Activated CD8-positive, alpha-beta T cell treated with anti-CD3 and anti-CD28 coated beads for 36 hours (primary cell): Measurements from ENCODE around the gene UBQLN4. TPM values are rescaled to one million over a fixed set of nuclear protein-coding genes. Genes with fewer than 3 reads are reported as not detected.
A peak's percentile ranks its signal among the peaks of the same experiment; 100 is the strongest.

Source experiments
- ATAC-seq: fragments of 200-7000 bp; cut with Tn5 transposase; one replicate; pipeline ENCODE4 v1.10.0; 2021; ENCODE audit warnings: mild to moderate bottlenecking, moderate library complexity
- CTCF ChIA-PET: fragments of 350-600 bp; sonication (Branson Sonifier 250); formaldehyde crosslinking; loops from one replicate; lab custom pipeline; 2021; ENCODE audit warnings: antibody characterized with exemption; lab: Charles Lee
- POLR2A ChIA-PET: fragments of 350-600 bp; sonication (Branson Sonifier 250); formaldehyde crosslinking; loops from one replicate; lab custom pipeline; 2021; ENCODE audit warnings: antibody characterized with exemption; lab: Charles Lee
- DNase-seq: peaks from one replicate; pipeline ENCODE4 v3.0.0-alpha.2; 2020
- H3K27ac Mint-ChIP-seq: one replicate; pipeline ENCODE4 v1.8.0; 2021; ENCODE audit warnings: mild to moderate bottlenecking, mixed read lengths
- H3K27me3 Mint-ChIP-seq: one replicate; pipeline ENCODE4 v1.8.0; 2021; ENCODE audit warnings: mixed read lengths
- H3K36me3 Mint-ChIP-seq: one replicate; pipeline ENCODE4 v1.8.0; 2021; ENCODE audit warnings: low read depth, mixed read lengths
- H3K4me1 Mint-ChIP-seq: one replicate; pipeline ENCODE4 v1.8.0; 2021; ENCODE audit warnings: low read depth, mixed read lengths
- H3K4me3 Mint-ChIP-seq: one replicate; pipeline ENCODE4 v1.8.0; 2021; ENCODE audit warnings: mild to moderate bottlenecking, moderate library complexity, mixed read lengths
- H3K9me3 Mint-ChIP-seq: one replicate; pipeline ENCODE4 v1.8.0; 2021; ENCODE audit warnings: mixed read lengths
- intact Hi-C: fragments of 100-400 bp; cut with micrococcal nuclease; formaldehyde crosslinking; loops from one replicate; pipeline ENCODE4 v1.10.0; 2022
- total RNA-seq, 2 experiments: library from RNA; stranded (reverse); gene quantifications; one replicate each; pipeline ENCODE4 v1.2.3, GENCODE V29; 2021
- TF ChIP-seq, protein P1 (sequence below): fragments of 200-600 bp; IDR thresholded peaks from one replicate; pipeline ENCODE4 v1.8.0; 2022; ENCODE audit warnings: antibody characterized with exemption, mild to moderate bottlenecking

Gene UBQLN4
- total RNA-seq, 2 experiments from 2014 or later: 36.9 to 39.8 TPM

DNA sequence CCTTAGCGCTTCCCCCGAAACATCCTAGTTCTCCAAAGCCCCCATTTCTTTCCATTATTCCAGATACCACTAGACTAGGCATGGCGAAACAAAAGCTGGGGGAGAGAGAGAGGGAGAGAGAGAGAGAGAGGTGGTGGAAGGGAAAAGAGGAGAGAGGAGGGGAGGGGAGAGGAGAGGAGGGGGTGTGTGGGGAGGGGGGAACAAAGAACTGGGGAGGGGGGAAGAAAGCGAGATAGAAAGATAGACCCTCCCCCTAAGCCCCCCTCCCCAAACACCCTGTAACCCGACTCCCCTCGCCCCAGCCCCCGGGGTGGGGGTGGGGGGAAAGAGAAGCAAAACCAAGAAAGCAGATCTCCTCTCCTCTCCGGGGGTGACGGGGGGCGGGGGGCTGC is 28.3 kb upstream of the UBQLN4 start:
- ChIA-PET CTCF (interaction anchor here (1.1 to 22.5 kb wide), 2 partner anchors 16 to 50 kb away, joined by 6 to 772 read pairs; no protein-coding TSS in a partner anchor), POLR2A (interaction anchor here (1.1 to 1.5 kb wide), 3 partner anchors 8 to 136 kb away, joined by 3 to 5 read pairs (median 4); no protein-coding TSS in a partner anchor)
- no peaks in the 10 kb centered on the region for H3K9me3 Mint-ChIP-seq
- DNase-seq (no peak), ATAC-seq (peak; percentile 5)
- peaks cover 28% of the 10 kb centered on the region for H3K27me3 Mint-ChIP-seq
- H3K36me3 Mint-ChIP-seq: no peaks in the 10 kb centered on the region
- peaks cover 6% of the 10 kb centered on the region for H3K4me1 Mint-ChIP-seq
- intact Hi-C loops: no loop called here
- H3K4me3 Mint-ChIP-seq: peak overlapping the region; percentile 64
- no peak overlapping the region for H3K27ac Mint-ChIP-seq
- TF ChIP-seq, protein P1, sequence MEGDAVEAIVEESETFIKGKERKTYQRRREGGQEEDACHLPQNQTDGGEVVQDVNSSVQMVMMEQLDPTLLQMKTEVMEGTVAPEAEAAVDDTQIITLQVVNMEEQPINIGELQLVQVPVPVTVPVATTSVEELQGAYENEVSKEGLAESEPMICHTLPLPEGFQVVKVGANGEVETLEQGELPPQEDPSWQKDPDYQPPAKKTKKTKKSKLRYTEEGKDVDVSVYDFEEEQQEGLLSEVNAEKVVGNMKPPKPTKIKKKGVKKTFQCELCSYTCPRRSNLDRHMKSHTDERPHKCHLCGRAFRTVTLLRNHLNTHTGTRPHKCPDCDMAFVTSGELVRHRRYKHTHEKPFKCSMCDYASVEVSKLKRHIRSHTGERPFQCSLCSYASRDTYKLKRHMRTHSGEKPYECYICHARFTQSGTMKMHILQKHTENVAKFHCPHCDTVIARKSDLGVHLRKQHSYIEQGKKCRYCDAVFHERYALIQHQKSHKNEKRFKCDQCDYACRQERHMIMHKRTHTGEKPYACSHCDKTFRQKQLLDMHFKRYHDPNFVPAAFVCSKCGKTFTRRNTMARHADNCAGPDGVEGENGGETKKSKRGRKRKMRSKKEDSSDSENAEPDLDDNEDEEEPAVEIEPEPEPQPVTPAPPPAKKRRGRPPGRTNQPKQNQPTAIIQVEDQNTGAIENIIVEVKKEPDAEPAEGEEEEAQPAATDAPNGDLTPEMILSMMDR: no peak

DNA sequence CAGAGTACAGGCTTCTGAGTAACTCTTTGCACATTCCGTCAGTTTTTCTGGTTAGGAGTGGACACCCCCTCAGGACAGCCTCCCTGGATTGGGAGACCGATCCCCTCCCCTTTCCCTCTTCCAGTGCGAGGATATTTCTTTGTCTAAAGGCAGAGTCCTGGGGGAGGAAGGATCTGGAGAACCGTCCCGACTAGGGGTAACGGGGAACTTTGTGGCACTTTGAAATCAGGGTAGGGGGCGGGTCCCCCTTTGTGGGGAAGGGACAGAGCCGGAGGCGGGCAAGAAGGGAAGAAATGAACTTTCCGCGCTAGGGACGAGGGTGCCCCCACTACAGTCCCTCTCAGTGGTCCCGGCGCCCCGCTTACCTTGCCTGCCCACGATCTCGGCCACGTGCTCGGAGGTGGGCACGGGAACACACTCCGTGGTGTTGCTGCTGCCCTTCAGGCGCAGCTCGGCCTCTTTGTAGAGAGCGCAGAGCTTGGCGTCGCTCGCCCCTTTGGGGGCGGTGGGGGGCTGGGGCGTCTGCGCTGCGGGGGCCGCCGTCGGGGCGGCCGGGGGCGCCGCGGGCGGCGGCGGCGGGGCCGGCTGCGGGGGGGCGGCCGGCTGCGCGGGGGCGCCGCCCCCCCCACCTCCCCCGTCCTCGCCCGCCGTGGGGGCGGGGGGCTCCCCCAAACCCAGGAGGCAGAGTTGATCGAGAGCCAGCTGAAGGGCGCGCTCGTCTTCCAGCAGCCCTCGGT is 27.8 kb upstream of the UBQLN4 start:
- ChIA-PET CTCF (interaction anchor here (1.1 to 22.5 kb wide), 2 partner anchors 15 to 51 kb away, joined by 6 to 772 read pairs; no protein-coding TSS in a partner anchor), POLR2A (interaction anchor here (1.1 to 1.2 kb wide), 2 partner anchors 8 to 136 kb away, joined by 3 to 4 read pairs; no protein-coding TSS in a partner anchor)
- Mint-ChIP-seq H3K9me3 (no peaks in the 10 kb centered on the region), H3K4me3 (peak overlapping the region; percentile 64), H3K27ac (no peak overlapping the region), H3K36me3 (no peaks in the 10 kb centered on the region), H3K4me1 (peaks cover 6% of the 10 kb centered on the region), H3K27me3 (peaks cover 25% of the 10 kb centered on the region)
- no peak for DNase-seq
- no peak for ATAC-seq
- intact Hi-C loops: no loop called here
- TF ChIP-seq, protein P1: no peak

DNA sequence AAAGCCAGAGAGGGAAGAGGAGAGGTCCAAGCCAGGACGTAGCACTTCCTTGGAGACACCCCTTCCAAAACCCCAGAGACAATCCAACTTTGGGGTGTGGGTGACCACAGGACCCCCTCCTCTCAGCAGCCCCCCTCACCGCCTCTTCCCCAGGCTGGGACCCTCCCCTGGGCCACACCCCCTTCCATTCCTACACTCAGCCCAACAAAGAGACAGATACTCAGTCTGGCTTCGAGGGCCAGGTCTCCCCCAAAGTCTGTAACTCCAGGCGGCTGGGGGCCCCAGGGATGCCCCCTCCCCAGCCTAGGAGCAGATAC is 27.2 kb upstream of the UBQLN4 start:
- DNase-seq (no peak), ATAC-seq (no peak)
- H3K27me3 Mint-ChIP-seq: peaks cover 23% of the 10 kb centered on the region
- ChIA-PET POLR2A (interaction anchor here (1.2 kb wide), 1 partner anchor 7 kb away, joined by 4 read pairs; no protein-coding TSS in a partner anchor), CTCF (interaction anchor here (22.5 kb wide), 1 partner anchor 51 kb away, joined by 772 read pairs; no protein-coding TSS in a partner anchor)
- H3K36me3 Mint-ChIP-seq: no peaks in the 10 kb centered on the region
- peak overlapping the region; percentile 46 for H3K4me3 Mint-ChIP-seq
- no peaks in the 10 kb centered on the region for H3K9me3 Mint-ChIP-seq
- no peak overlapping the region for H3K27ac Mint-ChIP-seq
- peaks cover 6% of the 10 kb centered on the region for H3K4me1 Mint-ChIP-seq
- TF ChIP-seq, protein P1: no peak
- intact Hi-C loops: no loop called here

GRCh38 chr1:156080241-156080862 is 26.8 kb upstream of the UBQLN4 start:
- peaks cover 6% of the 10 kb centered on the region for H3K4me1 Mint-ChIP-seq
- peaks cover 20% of the 10 kb centered on the region for H3K27me3 Mint-ChIP-seq
- ChIA-PET POLR2A (no interaction called here), CTCF (interaction anchor here (1.1 kb wide), 1 partner anchor 14 kb away, joined by 4 read pairs; no protein-coding TSS in a partner anchor)
- H3K27ac Mint-ChIP-seq: no peak overlapping the region
- no peak overlapping the region for H3K4me3 Mint-ChIP-seq
- ATAC-seq (no peak), DNase-seq (no peak)
- TF ChIP-seq, protein P1: no peak
- no peaks in the 10 kb centered on the region for H3K9me3 Mint-ChIP-seq
- no peaks in the 10 kb centered on the region for H3K36me3 Mint-ChIP-seq
- intact Hi-C loops: no loop called here
